DMS53 treated with DMSO at 0.1 percent for 48 hours (cell line): Measurements from ENCODE around the gene PRR5.

Experiments used
- DNase-seq: peaks from one replicate; lab custom pipeline; 2025; ENCODE audit not compliant: unreplicated experiment; lab: John Stamatoyannopoulos, UW

PRR5 gene

GRCh38 chr22:44711690-44712555 is 9.9 kb downstream of the PRR5 start:
- no peak for DNase-seq

- DNase-seq: no peak
These were observed 11.0 kb downstream of the PRR5 start for GRCh38 chr22:44712962-44713361.

GRCh38 chr22:44714703-44715350 is 12.8 kb downstream of the PRR5 start:
- DNase-seq: no peak

- no peak for DNase-seq
These were observed 16.4 kb downstream of the PRR5 start for GRCh38 chr22:44718418-44718817.

GRCh38 chr22:44719586-44720368 is 17.8 kb downstream of the PRR5 start:
- DNase-seq: no peak

GRCh38 chr22:44721213-44721612 is 19.2 kb downstream of the PRR5 start:
- no peak for DNase-seq

- DNase-seq: no peak
These were observed 20.6 kb downstream of the PRR5 start for GRCh38 chr22:44722611-44723010.

GRCh38 chr22:44723801-44724200 is 21.8 kb downstream of the PRR5 start:
- no peak for DNase-seq

GRCh38 chr22:44724416-44724815 is 22.4 kb downstream of the PRR5 start:
- no peak for DNase-seq

GRCh38 chr22:44724859-44725258 is 22.9 kb downstream of the PRR5 start:
- DNase-seq: no peak

- DNase-seq: no peak
These were observed 24.4 kb downstream of the PRR5 start for GRCh38 chr22:44726439-44726838.

GRCh38 chr22:44727148-44727547 is 25.1 kb downstream of the PRR5 start:
- DNase-seq: no peak

GRCh38 chr22:44727709-44728108 is 25.7 kb downstream of the PRR5 start:
- no peak for DNase-seq

GRCh38 chr22:44728761-44729324 is 26.8 kb downstream of the PRR5 start:
- DNase-seq: no peak

GRCh38 chr22:44729391-44730021 is 27.5 kb downstream of the PRR5 start:
- no peak for DNase-seq

- DNase-seq: no peak
These were observed 28.0 kb downstream of the PRR5 start for GRCh38 chr22:44730022-44730393.

GRCh38 chr22:44730490-44731356 is 28.7 kb downstream of the PRR5 start:
- no peak for DNase-seq

- DNase-seq: no peak
These were observed 29.5 kb downstream of the PRR5 start for GRCh38 chr22:44731357-44731970.

GRCh38 chr22:44732017-44732561 is 30.1 kb downstream of the PRR5 start:
- no peak for DNase-seq
